PC-9 (cell line): Measurements from ENCODE around the gene PLTP.

Experiments
- EZH2 ChIP-seq: fragments of 200-600 bp; sonication (generic); IDR thresholded peaks from 2 replicates; pipeline ENCODE4 v1.8.0; 2017; ENCODE audit warnings: antibody characterized with exemption, low read depth
- TF ChIP-seq, protein P1 (sequence below): fragments of 200-600 bp; sonication (generic); conservative IDR thresholded peaks from 2 replicates; pipeline ENCODE4 v1.6.1; 2017; ENCODE audit warnings: mixed run types, antibody characterized with exemption, mild to moderate bottlenecking, moderate library complexity

DNA sequence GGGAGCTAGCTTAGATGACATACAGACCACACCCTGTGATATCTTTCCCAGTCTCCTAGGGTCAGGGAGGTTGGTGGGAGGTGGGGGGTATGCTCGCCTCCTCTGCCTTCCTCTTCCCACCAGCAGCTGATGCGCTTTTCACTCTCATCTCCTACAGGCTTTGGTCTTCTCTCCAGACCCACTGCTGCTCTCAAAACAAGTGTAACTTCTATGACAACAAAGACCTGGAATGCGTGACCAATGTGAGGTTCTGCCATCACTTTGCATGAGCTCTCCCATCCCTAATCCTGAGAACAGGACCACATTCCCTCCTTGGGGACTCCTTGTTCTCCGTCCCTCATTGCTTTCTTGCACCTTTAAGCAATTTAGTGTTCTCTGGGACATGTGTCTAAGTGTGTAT, 18.1 kb downstream of the PLTP start:
- TF ChIP-seq, protein P1, sequence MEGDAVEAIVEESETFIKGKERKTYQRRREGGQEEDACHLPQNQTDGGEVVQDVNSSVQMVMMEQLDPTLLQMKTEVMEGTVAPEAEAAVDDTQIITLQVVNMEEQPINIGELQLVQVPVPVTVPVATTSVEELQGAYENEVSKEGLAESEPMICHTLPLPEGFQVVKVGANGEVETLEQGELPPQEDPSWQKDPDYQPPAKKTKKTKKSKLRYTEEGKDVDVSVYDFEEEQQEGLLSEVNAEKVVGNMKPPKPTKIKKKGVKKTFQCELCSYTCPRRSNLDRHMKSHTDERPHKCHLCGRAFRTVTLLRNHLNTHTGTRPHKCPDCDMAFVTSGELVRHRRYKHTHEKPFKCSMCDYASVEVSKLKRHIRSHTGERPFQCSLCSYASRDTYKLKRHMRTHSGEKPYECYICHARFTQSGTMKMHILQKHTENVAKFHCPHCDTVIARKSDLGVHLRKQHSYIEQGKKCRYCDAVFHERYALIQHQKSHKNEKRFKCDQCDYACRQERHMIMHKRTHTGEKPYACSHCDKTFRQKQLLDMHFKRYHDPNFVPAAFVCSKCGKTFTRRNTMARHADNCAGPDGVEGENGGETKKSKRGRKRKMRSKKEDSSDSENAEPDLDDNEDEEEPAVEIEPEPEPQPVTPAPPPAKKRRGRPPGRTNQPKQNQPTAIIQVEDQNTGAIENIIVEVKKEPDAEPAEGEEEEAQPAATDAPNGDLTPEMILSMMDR = no peak
- no peak for TF ChIP-seq EZH2
